Measurements from ENCODE around the gene REV1. TPM values are rescaled to one million over a fixed set of nuclear protein-coding genes. Genes with fewer than 3 reads are reported as not detected.

Gene REV1
- total and polyA plus RNA-seq, 2 of the 13 experiments (the other 11 are each of a cell fraction or from before 2014, with no cell fraction given): 49.1 to 71.8 TPM

DNA sequence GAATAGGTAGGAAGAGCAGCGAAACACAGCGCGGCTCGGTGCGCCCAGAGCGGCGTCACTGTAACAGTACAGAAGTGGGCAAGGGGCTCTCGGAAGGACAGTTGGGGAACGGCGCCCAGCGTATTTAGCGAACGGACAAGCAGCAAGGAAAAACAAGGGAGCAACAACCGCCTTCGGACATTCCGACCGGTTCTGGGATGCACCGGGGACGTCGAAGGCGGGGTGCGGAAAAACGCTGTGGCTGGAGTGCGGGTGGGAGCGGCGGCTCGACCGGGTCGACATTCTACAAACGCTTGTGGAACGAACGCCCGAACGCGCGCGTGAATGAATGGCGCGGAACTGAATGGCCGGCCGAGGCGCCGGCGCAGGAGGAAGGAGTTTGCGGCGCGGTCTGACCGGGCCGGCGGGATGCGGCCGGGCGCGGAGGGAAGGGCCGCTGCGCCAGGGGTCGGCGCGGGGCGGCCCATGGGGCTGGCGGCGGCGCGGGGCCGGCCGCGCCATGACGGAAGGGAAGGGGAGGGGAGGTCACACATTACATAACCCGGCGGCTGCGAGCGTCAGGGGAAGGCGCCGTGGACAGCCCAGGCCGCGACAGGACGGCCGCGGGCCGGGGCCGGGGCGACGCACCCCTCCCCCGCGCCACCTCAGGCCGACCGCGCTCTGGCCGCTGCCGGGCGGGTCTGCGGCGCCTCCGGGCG, 605 bp downstream of the REV1 start (continued):
- TF ChIP-seq CREB1 (IDR thresholded peaks at IDR 0.05) (peak; percentile 60; the same call in 1 of the 2 replicates), CREB1 (CRISPR knock-in tag; IDR thresholded peaks at IDR 0.05) (no peak), ASH2L (IDR thresholded peaks at IDR 0.05; ENCODE audit: insufficient read length, low read depth, low read length) (peak; percentile 77), ZNF468 (CRISPR knock-in tag; IDR thresholded peaks at IDR 0.05) (no peak), NFATC3 (CRISPR knock-in tag; IDR thresholded peaks at IDR 0.05) (no peak), YY1 (IDR thresholded peaks at IDR 0.05; ENCODE audit: insufficient read depth, insufficient replicate concordance, low read depth, low read length) (peak; percentile 86), KDM3A (CRISPR knock-in tag; IDR thresholded peaks at IDR 0.05; ENCODE audit: low read depth) (no peak), ZNF556 (CRISPR knock-in tag; IDR thresholded peaks at IDR 0.05; ENCODE audit: borderline replicate concordance) (peak; percentile 15; the same call in 1 of the 2 replicates), PRMT3 (CRISPR knock-in tag; IDR thresholded peaks at IDR 0.05; ENCODE audit: borderline replicate concordance, low read depth) (no peak), SMAD9 (CRISPR knock-in tag; IDR thresholded peaks at IDR 0.05) (no peak), ZNF292 (CRISPR knock-in tag; IDR thresholded peaks at IDR 0.05; ENCODE audit: borderline replicate concordance, low read depth) (no peak), ZNF446 (CRISPR knock-in tag; IDR thresholded peaks at IDR 0.05) (0 out of 2 replicates have a peak, but pooled peaks have one; percentile 20), SNAI1 (CRISPR knock-in tag; IDR thresholded peaks at IDR 0.05; ENCODE audit: borderline replicate concordance) (peak; percentile 48; the same call in 1 of the 2 replicates)
- TF ChIP-seq, protein P1, sequence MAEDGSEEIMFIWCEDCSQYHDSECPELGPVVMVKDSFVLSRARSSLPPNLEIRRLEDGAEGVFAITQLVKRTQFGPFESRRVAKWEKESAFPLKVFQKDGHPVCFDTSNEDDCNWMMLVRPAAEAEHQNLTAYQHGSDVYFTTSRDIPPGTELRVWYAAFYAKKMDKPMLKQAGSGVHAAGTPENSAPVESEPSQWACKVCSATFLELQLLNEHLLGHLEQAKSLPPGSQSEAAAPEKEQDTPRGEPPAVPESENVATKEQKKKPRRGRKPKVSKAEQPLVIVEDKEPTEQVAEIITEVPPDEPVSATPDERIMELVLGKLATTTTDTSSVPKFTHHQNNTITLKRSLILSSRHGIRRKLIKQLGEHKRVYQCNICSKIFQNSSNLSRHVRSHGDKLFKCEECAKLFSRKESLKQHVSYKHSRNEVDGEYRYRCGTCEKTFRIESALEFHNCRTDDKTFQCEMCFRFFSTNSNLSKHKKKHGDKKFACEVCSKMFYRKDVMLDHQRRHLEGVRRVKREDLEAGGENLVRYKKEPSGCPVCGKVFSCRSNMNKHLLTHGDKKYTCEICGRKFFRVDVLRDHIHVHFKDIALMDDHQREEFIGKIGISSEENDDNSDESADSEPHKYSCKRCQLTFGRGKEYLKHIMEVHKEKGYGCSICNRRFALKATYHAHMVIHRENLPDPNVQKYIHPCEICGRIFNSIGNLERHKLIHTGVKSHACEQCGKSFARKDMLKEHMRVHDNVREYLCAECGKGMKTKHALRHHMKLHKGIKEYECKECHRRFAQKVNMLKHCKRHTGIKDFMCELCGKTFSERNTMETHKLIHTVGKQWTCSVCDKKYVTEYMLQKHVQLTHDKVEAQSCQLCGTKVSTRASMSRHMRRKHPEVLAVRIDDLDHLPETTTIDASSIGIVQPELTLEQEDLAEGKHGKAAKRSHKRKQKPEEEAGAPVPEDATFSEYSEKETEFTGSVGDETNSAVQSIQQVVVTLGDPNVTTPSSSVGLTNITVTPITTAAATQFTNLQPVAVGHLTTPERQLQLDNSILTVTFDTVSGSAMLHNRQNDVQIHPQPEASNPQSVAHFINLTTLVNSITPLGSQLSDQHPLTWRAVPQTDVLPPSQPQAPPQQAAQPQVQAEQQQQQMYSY (CRISPR knock-in tag; IDR thresholded peaks at IDR 0.05): no peak
- TF ChIP-seq, protein P2, sequence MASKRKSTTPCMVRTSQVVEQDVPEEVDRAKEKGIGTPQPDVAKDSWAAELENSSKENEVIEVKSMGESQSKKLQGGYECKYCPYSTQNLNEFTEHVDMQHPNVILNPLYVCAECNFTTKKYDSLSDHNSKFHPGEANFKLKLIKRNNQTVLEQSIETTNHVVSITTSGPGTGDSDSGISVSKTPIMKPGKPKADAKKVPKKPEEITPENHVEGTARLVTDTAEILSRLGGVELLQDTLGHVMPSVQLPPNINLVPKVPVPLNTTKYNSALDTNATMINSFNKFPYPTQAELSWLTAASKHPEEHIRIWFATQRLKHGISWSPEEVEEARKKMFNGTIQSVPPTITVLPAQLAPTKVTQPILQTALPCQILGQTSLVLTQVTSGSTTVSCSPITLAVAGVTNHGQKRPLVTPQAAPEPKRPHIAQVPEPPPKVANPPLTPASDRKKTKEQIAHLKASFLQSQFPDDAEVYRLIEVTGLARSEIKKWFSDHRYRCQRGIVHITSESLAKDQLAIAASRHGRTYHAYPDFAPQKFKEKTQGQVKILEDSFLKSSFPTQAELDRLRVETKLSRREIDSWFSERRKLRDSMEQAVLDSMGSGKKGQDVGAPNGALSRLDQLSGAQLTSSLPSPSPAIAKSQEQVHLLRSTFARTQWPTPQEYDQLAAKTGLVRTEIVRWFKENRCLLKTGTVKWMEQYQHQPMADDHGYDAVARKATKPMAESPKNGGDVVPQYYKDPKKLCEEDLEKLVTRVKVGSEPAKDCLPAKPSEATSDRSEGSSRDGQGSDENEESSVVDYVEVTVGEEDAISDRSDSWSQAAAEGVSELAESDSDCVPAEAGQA (IDR thresholded peaks at IDR 0.05; ENCODE audit: low read depth): no peak; the same call in none of the 2 replicates
- TF ChIP-seq, protein P2 (CRISPR knock-in tag; IDR thresholded peaks at IDR 0.05; ENCODE audit: borderline replicate concordance): no peak
- TF ChIP-seq, protein P3, sequence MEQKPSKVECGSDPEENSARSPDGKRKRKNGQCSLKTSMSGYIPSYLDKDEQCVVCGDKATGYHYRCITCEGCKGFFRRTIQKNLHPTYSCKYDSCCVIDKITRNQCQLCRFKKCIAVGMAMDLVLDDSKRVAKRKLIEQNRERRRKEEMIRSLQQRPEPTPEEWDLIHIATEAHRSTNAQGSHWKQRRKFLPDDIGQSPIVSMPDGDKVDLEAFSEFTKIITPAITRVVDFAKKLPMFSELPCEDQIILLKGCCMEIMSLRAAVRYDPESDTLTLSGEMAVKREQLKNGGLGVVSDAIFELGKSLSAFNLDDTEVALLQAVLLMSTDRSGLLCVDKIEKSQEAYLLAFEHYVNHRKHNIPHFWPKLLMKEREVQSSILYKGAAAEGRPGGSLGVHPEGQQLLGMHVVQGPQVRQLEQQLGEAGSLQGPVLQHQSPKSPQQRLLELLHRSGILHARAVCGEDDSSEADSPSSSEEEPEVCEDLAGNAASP (CRISPR knock-in tag; IDR thresholded peaks at IDR 0.05; ENCODE audit: borderline replicate concordance): no peak
